HL-60/S4 treated with phorbol 12-myristate 13-acetate at 8.2 ng/mL for 4 days and 3 days (cell line): ENCODE results near the gene TMEM52.

Experiments
- in situ Hi-C: fragments of 300-500 bp; cut with MboI; formaldehyde crosslinking; loops from 2 replicates; pipeline ENCODE4 v1.15.0; 2022; ENCODE audit warnings: low sequenced_read_pairs

Gene TMEM52

DNA sequence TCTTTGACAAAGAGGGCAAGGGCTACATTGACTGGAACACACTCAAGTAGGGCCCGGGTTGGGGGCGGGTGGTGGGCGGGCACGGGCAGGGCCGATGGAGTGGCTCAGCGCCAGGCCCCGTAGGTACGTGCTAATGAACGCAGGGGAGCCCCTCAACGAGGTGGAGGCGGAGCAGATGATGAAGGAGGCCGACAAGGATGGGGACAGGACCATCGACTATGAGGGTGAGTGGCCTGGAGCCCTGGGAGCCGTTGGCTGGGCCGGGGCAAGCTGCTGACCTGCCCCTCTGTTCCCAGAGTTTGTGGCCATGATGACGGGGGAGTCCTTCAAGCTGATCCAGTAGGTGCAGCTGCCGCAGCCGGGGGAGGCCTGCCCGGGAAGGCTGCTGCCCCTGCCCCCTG, 2.2 kb downstream of the TMEM52 start:
- in situ Hi-C loops: no loop called here

GRCh38 chr1:1915911-1916840, 2.9 kb downstream of the TMEM52 start:
- in situ Hi-C loops: no loop called here

DNA sequence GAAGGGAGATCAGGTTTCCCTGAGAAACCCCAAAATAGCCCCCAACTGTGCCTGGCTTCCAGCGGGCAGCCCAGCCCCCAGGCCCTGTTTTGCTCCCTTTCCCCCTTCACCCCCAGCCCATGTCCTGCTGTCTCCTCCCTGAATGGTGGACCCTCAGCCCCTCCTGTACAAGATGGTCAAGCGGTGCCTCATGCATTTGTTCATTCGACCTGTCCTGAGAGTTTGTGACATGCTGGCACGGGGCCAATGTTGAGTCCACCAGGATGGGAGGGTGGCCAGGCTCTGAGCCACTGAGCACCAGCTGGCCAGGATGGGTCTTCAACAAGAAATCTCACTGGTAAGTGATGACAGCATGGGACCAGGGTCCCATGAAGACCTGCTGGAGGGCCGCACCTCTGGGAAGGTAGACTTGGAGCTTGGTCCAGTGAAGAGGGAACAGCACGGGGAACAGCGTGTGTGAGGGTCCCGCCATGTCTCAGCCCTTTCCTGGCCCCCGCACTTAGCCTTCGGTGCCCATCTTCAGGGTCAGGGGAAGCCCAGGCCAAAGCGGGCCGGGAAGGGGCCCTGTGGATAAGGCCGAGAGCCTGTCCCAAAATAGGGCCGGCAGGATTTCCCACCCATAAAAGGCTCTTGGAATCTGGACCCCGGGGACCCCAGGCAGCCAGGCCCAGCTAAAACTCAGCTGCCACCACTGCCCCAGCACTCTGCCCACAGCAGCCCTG, 3.9 kb downstream of the TMEM52 start, which contains the start of gene CALML6:
CALML6 (plus strand) TSS at position 290 of the 722 bp plus-strand sequence; CDS start at position 311, 21 bp downstream.
- in situ Hi-C loops: no loop called here

GRCh38 chr1:1914101-1914970, 4.7 kb downstream of the TMEM52 start:
- in situ Hi-C loops: no loop called here

GRCh38 chr1:1911350-1912041, 7.6 kb downstream of the TMEM52 start:
- in situ Hi-C loops: no loop called here

GRCh38 chr1:1910651-1911331, 8.3 kb downstream of the TMEM52 start:
- in situ Hi-C loops: no loop called here

GRCh38 chr1:1910033-1910465, 9.0 kb downstream of the TMEM52 start:
- in situ Hi-C loops: no loop called here

GRCh38 chr1:1908506-1908791, 10.6 kb downstream of the TMEM52 start:
- in situ Hi-C loops: no loop called here

- in situ Hi-C loops: no loop called here
Measured at GRCh38 chr1:1907098-1907736, 11.9 kb downstream of the TMEM52 start.

DNA sequence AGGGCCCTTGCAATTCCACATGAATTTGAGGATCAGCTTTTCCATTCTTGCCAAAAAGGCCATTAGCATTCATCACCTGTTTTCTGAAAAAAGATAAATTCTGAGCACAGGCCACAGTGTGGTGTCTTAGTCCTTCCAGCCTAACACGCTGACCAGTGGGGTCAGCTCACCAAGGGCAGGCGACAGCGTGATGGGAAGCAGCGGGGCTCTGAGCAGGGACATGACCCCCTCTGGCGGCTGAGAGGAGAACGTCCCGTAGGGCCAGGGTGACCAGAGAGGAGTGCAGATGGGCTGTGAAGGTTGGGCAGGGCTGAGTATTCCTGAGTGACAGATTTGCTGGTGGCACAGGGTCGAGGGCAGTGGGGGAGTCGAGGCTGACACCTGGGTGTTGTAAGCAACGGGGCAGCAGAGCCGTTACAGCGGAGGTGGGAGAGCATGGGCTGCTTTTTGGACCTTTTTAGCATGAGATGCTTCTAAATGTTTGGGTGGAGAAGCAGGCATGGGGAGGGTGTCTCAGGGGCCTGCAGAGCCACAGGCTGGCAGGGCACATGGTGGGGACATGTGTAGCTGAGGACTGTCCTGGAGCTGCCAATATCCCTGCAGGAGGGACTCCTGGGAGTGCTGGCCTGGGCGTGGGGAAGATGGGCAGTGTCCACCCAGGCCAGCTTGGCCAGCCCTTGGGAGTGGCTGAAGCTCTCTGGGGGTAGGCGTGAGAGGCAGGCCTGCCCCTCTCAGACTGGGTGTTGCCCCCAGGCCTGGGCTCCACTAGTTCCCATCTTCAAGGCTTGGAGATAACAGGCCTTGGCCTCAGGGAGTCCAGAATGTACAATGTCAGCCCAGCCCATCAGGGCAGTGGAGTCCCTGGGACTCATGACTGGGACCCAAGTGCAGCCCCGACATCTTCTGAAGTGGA, 12.6 kb downstream of the TMEM52 start:
- in situ Hi-C loops: no loop called here

- in situ Hi-C loops: no loop called here
Measured at GRCh38 chr1:1903224-1903623, 15.9 kb downstream of the TMEM52 start.

DNA sequence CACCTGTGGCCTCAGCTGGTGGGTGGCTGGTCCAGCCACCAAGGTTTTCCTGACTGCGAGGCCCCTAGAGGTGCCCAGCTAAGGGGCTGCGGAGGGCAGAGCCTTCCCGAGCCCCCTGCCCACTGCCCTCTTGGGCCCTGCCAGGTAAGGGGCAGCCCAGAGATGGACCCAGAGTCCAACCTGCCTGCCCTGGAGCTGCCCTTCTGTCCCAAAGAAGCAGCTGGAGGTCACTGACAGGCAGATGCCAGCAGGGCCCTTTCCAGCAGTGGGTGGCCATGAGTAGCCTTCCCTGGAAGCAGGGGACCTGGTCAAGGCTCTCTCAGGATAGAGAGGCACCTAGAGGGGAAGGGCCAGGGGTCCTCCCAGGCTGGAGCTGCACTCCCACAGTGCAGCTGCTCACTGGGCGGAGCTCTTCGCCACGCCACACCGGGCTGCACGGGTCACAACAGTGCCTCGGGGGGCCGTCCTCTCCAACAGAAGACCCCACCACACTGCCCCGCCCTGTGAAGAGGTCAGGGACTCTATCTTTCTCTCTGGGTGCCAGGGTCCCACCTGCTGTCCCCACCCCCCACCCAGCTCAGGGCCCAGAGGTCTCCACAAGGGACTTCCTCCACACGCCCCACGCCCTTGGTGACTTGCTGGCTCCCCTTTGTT, 17.3 kb downstream of the TMEM52 start:
- in situ Hi-C loops: no loop called here

- in situ Hi-C loops: no loop called here
Measured at GRCh38 chr1:1900883-1901640, 18.0 kb downstream of the TMEM52 start.

DNA sequence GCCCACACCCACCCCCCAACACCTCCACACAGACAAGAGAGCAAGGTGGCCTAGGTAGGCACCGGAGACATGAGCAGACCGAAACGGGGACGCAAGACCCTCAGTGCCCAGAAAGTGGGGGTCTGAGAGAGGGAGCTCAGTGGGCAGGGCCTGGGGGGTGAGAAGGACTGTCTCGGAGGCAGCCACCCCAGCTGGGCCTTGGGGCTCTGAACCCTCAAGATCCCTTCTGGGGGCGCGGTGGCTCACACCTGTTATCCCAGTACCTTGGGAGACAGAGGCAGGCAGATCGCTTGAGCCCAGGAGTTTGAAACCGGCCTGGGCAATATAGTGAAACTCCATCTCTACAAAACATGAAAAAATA, 19.1 kb downstream of the TMEM52 start:
- in situ Hi-C loops: no loop called here

DNA sequence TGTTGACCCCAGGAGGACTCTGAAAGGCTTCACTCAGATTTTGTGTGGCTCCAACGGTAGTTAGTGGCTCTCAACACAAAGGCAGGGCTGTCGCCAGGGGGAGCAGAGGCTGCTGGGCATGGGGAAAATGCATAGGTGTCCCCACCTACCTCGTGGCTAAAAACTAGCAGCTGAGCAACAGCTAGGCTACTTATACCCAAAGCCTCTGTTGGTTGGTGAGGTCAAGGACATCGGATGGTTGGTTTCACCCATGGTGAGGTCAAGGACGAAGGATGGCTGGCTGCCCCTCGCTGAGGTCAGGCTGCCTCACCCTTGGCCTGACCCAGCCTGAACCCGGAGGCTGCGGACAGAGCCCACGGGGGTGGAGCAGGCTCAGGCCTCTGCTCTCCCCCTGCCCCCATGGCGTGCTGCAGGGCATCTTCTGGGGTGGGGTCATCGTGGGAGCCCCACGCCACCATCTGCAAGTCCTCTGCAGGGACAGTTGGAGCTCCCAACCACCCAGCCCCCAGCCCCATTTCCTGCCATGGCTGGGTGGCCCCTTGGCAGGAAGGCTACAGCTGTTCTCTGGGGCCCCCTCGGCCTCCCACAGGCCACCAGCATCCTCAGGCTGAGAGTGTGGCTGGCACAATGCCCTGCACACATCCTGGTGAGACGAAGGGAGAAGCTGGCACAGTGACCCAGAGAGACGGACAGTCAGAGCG, 19.7 kb downstream of the TMEM52 start:
- in situ Hi-C loops: no loop called here

DNA sequence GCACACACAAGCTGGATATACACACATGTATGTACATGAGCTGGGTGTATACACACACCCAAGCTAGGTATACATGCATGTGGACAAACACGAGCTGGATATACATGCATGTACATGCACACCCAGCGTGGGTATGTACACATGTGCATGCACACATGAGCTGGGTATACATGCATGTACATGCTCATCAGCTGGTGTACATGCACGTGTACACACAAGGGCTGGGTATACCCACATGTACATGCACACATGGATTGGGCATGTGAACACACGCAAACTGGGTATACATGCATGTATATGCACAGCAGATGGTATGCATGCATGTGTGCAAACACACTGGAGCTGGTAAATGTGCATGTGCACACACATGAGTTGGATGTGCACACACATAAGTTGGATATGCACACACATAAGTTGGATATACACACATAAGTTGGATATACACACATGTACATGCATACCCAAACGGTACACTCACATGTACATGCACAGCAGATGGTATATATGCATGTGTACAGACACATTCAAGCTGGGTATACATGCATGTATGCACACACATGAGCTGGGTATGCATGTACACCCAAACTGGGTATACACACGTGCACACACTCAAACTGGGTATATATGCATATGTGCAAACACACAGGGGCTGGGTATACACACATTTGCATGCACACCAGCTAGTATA, 20.7 kb downstream of the TMEM52 start:
- in situ Hi-C loops: no loop called here
